Neural progenitor cell (in vitro differentiated cells): Measurements from ENCODE around the gene RTN4. TPM values are rescaled to one million over a fixed set of nuclear protein-coding genes. Genes with fewer than 3 reads are reported as not detected.
A peak's percentile ranks its signal among the peaks of the same experiment; 100 is the strongest.

ENCODE experiments used
- DNase-seq: peaks from one replicate; pipeline ENCODE4 v3.0.0-alpha.2; 2016; ENCODE audit warnings: low spot score
- H2AFZ ChIP-seq: fragments of 200-600 bp; sonication (generic); replicated peaks from 2 replicates; pipeline ENCODE4 v1.6.1; 2016; ENCODE audit warnings: antibody characterized with exemption
- H3F3A ChIP-seq: fragments of 200-600 bp; sonication (generic); 2 replicates; pipeline ENCODE4 v1.6.1; 2016; ENCODE audit warnings: antibody characterized with exemption, low read depth
- H3K27ac ChIP-seq: fragments of 200-600 bp; sonication (generic); 2 replicates; pipeline ENCODE4 v1.5.1; 2016; ENCODE audit warnings: mild to moderate bottlenecking
- H3K27me3 ChIP-seq: fragments of 200-600 bp; sonication (generic); 2 replicates; pipeline ENCODE4 v1.6.1; 2016; ENCODE audit warnings: mild to moderate bottlenecking, moderate library complexity
- H3K36me3 ChIP-seq: fragments of 200-600 bp; sonication (generic); 2 replicates; pipeline ENCODE4 v1.5.1; 2016
- H3K4me1 ChIP-seq: fragments of 200-600 bp; sonication (generic); 2 replicates; pipeline ENCODE4 v1.6.1; 2016; ENCODE audit warnings: mixed run types
- H3K4me2 ChIP-seq: fragments of 200-600 bp; sonication (generic); 2 replicates; pipeline ENCODE4 v1.6.1; 2016
- H3K4me3 ChIP-seq: fragments of 200-600 bp; sonication (generic); 2 replicates; pipeline ENCODE4 v1.5.1; 2016
- H3K79me2 ChIP-seq: fragments of 200-600 bp; sonication (generic); 2 replicates; pipeline ENCODE4 v1.6.1; 2016; ENCODE audit warnings: low read depth
- H3K9ac ChIP-seq: fragments of 200-600 bp; sonication (generic); 2 replicates; pipeline ENCODE4 v1.6.1; 2016
- H3K9me3 ChIP-seq: fragments of 200-600 bp; sonication (generic); 2 replicates; pipeline ENCODE4 v1.5.1; 2016; ENCODE audit warnings: low read depth
- H4K20me1 ChIP-seq: fragments of 200-600 bp; sonication (generic); 2 replicates; pipeline ENCODE4 v1.6.1; 2016; ENCODE audit warnings: low read depth
- H3K27ac Mint-ChIP-seq: 3 replicates; pipeline ENCODE4 v1.8.0; 2021; ENCODE audit warnings: mixed read lengths
- H3K27me3 Mint-ChIP-seq: 2 replicates; pipeline ENCODE4 v1.8.0; 2022; ENCODE audit warnings: low read depth, mild to moderate bottlenecking, inconsistent platforms, moderate library complexity, mixed read lengths; ENCODE audit not compliant: insufficient read depth
- H3K36me3 Mint-ChIP-seq: 3 replicates; pipeline ENCODE4 v1.8.0; 2021; ENCODE audit warnings: mixed read lengths
- H3K4me1 Mint-ChIP-seq: 3 replicates; pipeline ENCODE4 v1.8.0; 2021; ENCODE audit warnings: mixed read lengths
- H3K4me3 Mint-ChIP-seq: 3 replicates; pipeline ENCODE4 v1.8.0; 2021; ENCODE audit warnings: mild to moderate bottlenecking, moderate library complexity, mixed read lengths
- H3K9me3 Mint-ChIP-seq: 3 replicates; pipeline ENCODE4 v1.8.0; 2020; ENCODE audit warnings: mixed read lengths
- EZH2 ChIP-seq: fragments of 200-600 bp; sonication (generic); IDR thresholded peaks from 2 replicates; pipeline ENCODE4 v1.6.1; 2017; ENCODE audit warnings: antibody characterized with exemption, mild to moderate bottlenecking, moderate library complexity
- EZH2phosphoT487 ChIP-seq: fragments of 200-600 bp; sonication (generic); IDR thresholded peaks from 2 replicates; pipeline ENCODE4 v1.6.1; 2017; ENCODE audit warnings: antibody characterized with exemption
- total RNA-seq: library from RNA; depleted of rRNA; stranded (reverse); fragments of >200 nt; gene quantifications from 2 replicates; pipeline ENCODE4 v1.2.3, GENCODE V29; 2015; ENCODE audit warnings: low replicate concordance
- TF ChIP-seq, protein P1 (sequence below): fragments of 200-600 bp; sonication (generic); IDR thresholded peaks from 2 replicates; pipeline ENCODE4 v1.5.1; 2017; ENCODE audit warnings: antibody characterized with exemption, mild to moderate bottlenecking

Gene RTN4
- total RNA-seq, 1 donor from 2014 or later, result 157 TPM

DNA sequence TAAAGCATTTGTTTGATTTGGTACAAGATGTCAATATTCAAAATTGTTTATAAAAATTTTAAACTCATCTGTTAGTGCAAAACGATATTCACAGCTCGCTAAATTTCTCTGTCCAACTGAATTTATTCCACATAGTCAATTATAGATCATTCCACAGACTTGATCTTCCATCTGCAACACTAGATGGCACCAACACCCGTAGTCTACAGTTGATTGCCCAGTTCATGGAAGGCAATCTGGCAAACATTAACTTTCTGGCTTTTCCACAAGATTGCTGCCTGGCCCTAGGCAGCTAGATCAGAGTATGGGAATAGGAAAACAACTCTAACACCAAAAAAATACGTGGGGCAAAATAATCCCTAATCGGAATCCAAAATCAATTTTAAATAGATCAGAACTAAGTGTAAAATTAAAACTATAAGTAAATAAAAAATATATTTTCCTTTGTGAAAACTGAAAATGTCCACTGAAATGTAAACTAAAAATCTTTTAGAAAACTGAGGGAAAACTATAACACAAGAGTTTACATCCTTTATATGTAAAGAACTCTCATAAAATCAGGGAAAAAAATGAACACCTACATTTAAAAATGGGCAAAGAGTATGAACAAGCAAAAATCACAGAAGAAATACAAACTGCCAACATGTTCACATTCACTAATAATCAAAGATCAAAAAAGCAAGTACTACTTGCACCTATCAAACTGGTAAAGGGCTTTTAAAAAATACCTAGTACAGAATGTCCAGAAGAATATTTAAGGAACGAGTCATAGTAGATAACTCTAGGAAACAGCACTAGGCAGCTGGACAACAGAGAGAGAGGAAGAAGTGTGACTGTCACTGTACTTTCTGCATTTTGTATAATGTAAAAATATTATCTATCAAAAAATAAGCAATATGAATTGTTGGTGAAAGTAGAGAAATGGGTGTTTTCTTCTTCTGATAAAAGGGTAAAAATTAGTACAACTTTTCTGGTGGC is 35.0 kb downstream of the RTN4 start:
- H3K9me3 ChIP-seq, result peaks cover 7% of the 10 kb centered on the region
- no peak overlapping the region for H2AFZ ChIP-seq
- H3K4me2 ChIP-seq, result no peak overlapping the region
- Mint-ChIP-seq H3K4me1 (peaks cover 7% of the 10 kb centered on the region), H3K27ac (no peak overlapping the region), H3K27me3 (no peaks in the 10 kb centered on the region), H3K9me3 (peaks cover 19% of the 10 kb centered on the region), H3K4me3 (no peak overlapping the region), H3K36me3 (peaks cover 38% of the 10 kb centered on the region)
- H3F3A ChIP-seq, result no peaks in the 10 kb centered on the region
- peaks cover 38% of the 10 kb centered on the region for H4K20me1 ChIP-seq
- DNase-seq, result peak; percentile 52
- H3K4me1 ChIP-seq, result peaks cover 28% of the 10 kb centered on the region
- H3K9ac ChIP-seq, result no peak overlapping the region
- H3K4me3 ChIP-seq, result no peak overlapping the region
- H3K79me2 ChIP-seq, result peaks cover 100% of the 10 kb centered on the region
- H3K27ac ChIP-seq, result no peak overlapping the region
- peaks cover 7% of the 10 kb centered on the region for H3K36me3 ChIP-seq
- H3K27me3 ChIP-seq, result no peaks in the 10 kb centered on the region
- no peak for TF ChIP-seq EZH2
- no peak for TF ChIP-seq EZH2phosphoT487
- TF ChIP-seq, protein P1, sequence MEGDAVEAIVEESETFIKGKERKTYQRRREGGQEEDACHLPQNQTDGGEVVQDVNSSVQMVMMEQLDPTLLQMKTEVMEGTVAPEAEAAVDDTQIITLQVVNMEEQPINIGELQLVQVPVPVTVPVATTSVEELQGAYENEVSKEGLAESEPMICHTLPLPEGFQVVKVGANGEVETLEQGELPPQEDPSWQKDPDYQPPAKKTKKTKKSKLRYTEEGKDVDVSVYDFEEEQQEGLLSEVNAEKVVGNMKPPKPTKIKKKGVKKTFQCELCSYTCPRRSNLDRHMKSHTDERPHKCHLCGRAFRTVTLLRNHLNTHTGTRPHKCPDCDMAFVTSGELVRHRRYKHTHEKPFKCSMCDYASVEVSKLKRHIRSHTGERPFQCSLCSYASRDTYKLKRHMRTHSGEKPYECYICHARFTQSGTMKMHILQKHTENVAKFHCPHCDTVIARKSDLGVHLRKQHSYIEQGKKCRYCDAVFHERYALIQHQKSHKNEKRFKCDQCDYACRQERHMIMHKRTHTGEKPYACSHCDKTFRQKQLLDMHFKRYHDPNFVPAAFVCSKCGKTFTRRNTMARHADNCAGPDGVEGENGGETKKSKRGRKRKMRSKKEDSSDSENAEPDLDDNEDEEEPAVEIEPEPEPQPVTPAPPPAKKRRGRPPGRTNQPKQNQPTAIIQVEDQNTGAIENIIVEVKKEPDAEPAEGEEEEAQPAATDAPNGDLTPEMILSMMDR, result peak; percentile 55

DNA sequence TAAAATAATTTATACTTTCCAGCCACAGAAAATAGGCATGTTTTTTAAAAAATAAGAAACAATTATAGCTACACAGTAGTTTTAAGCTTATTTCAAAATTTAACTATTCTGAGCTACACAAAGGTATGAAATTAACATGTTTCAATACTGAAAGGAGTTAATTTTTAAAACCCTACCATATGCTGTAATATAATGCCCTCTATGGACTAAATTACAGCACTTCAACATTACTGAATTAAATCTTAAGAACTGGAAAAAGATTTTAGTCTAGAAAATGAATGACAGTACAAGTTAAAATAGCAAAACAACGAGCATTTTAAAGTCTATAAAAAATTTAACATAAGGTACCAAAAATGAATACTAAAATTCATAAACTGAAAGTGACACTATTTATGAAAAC is 36.3 kb downstream of the RTN4 start:
- Histone ChIP-seq H3K9ac (no peak overlapping the region), H3K27me3 (no peaks in the 10 kb centered on the region), H3K27ac (no peak overlapping the region), H3K4me3 (no peak overlapping the region), H3K9me3 (peaks cover 7% of the 10 kb centered on the region), H4K20me1 (peaks cover 46% of the 10 kb centered on the region), H3F3A (no peaks in the 10 kb centered on the region), H3K4me1 (peaks cover 41% of the 10 kb centered on the region), H3K4me2 (no peak overlapping the region), H3K36me3 (peaks cover 7% of the 10 kb centered on the region), H3K79me2 (peaks cover 100% of the 10 kb centered on the region), H2AFZ (no peak overlapping the region)
- H3K4me1 Mint-ChIP-seq, result peaks cover 15% of the 10 kb centered on the region
- H3K4me3 Mint-ChIP-seq, result no peak overlapping the region
- DNase-seq, result no peak
- no peak overlapping the region for H3K27ac Mint-ChIP-seq
- H3K27me3 Mint-ChIP-seq, result no peaks in the 10 kb centered on the region
- no peak for TF ChIP-seq EZH2phosphoT487
- TF ChIP-seq, protein P1, result no peak
- TF ChIP-seq EZH2, result no peak
- H3K9me3 Mint-ChIP-seq, result peaks cover 9% of the 10 kb centered on the region
- H3K36me3 Mint-ChIP-seq, result peaks cover 27% of the 10 kb centered on the region

DNA sequence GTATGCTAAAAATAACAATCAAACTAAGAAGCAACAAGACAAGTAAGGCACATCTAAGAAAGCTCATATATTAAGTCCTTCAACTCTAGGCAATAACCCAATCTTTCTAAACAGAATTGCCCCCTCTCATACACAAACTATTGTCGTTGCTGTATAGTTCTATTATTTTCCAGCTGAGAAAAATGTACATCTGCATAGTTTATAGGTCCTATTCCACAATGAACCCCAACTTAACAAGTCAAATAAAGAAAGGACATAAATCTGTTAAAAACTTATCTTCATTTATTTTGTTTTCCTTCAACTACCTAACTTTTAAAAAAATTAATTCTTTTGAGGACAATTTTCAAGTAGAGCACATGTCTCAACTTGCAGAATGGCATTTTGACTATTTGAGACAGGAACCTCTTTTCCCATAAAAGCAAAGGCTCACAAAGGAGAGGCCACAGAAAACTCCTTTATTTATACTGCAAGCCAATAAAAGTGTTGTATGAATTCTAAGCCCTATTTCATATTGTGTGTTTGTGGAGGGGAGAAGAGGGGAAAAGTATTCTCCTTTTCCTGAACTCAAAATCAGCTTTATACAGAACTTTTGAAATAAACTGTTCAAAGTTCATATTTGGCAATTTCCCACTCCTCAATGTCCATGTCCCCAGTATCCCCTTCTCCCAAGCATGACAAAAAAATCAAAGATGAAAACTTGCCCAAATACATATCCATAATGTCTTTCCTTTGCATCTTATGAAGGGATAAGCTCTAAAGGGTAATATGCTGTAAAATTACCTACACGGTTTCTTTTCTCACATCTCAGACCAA is 37.4 kb downstream of the RTN4 start:
- Mint-ChIP-seq H3K27ac (no peak overlapping the region), H3K4me1 (peaks cover 15% of the 10 kb centered on the region), H3K36me3 (peaks cover 17% of the 10 kb centered on the region), H3K4me3 (no peak overlapping the region), H3K27me3 (no peaks in the 10 kb centered on the region), H3K9me3 (peaks cover 3% of the 10 kb centered on the region)
- Histone ChIP-seq H4K20me1 (peaks cover 47% of the 10 kb centered on the region), H3K27ac (peak overlapping the region; percentile 30), H3K4me3 (no peak overlapping the region), H3F3A (no peaks in the 10 kb centered on the region), H3K36me3 (peaks cover 7% of the 10 kb centered on the region), H3K27me3 (no peaks in the 10 kb centered on the region), H3K9ac (no peak overlapping the region), H3K79me2 (peaks cover 100% of the 10 kb centered on the region), H3K4me2 (no peak overlapping the region), H3K4me1 (peaks cover 41% of the 10 kb centered on the region), H3K9me3 (peaks cover 7% of the 10 kb centered on the region), H2AFZ (no peak overlapping the region)
- TF ChIP-seq EZH2, result no peak
- TF ChIP-seq EZH2phosphoT487, result no peak
- TF ChIP-seq, protein P1, result no peak
- DNase-seq, result no peak
